HG02885 (cell line): ENCODE results near the gene SNX21.
"Not testable (repeated sequence)": the region's sequence is repeated elsewhere in the genome, so short reads cannot be mapped to it uniquely, and the experiment has no call there.

ENCODE experiments used
- ATAC-seq: cut with Tn5 transposase; IDR thresholded peaks from one replicate; pipeline ENCODE4 v1.9.1; 2021; ENCODE audit warnings: mild to moderate bottlenecking; ENCODE audit not compliant: unreplicated experiment, poor library complexity

Gene SNX21

GRCh38 chr20:45821947-45822346, 11.7 kb upstream of the SNX21 start:
- ATAC-seq, result no peak

GRCh38 chr20:45822857-45823256, 10.7 kb upstream of the SNX21 start:
- ATAC-seq, result no peak

- no peak for ATAC-seq
Observed at GRCh38 chr20:45823949-45824835, 9.4 kb upstream of the SNX21 start.

- ATAC-seq, result no peak
Observed at GRCh38 chr20:45826381-45827019, 7.1 kb upstream of the SNX21 start.

- ATAC-seq, result no peak
Observed at GRCh38 chr20:45827030-45827652, 6.5 kb upstream of the SNX21 start, which contains the start of gene TNNC2. TNNC2 (minus strand) TSS chr20:45827312; CDS start chr20:45827248, 64 bp downstream.

- ATAC-seq, result no peak
Observed at GRCh38 chr20:45827712-45828111, 5.9 kb upstream of the SNX21 start.

GRCh38 chr20:45828589-45828988, 5.0 kb upstream of the SNX21 start:
- no peak for ATAC-seq

GRCh38 chr20:45829673-45830106, 3.9 kb upstream of the SNX21 start:
- ATAC-seq, result not testable (repeated sequence)

- ATAC-seq, result no peak
Observed at GRCh38 chr20:45832619-45833018, 980 bp upstream of the SNX21 start.

- ATAC-seq, result no peak
Observed at GRCh38 chr20:45833883-45834796, 541 bp downstream of the SNX21 start.

GRCh38 chr20:45834797-45835161, 1.2 kb downstream of the SNX21 start:
- ATAC-seq, result no peak

GRCh38 chr20:45835329-45835765, 1.7 kb downstream of the SNX21 start:
- ATAC-seq, result no peak

- ATAC-seq, result no peak
Observed at GRCh38 chr20:45835825-45836224, 2.2 kb downstream of the SNX21 start.

GRCh38 chr20:45836841-45837240, 3.2 kb downstream of the SNX21 start:
- no peak for ATAC-seq

GRCh38 chr20:45840700-45841198, 7.2 kb downstream of the SNX21 start:
- no peak for ATAC-seq

GRCh38 chr20:45841407-45842129, 8.0 kb downstream of the SNX21 start:
- ATAC-seq, result no peak

- no peak for ATAC-seq
Observed at GRCh38 chr20:45842169-45842812, 8.7 kb downstream of the SNX21 start.

GRCh38 chr20:45843506-45843905, 9.9 kb downstream of the SNX21 start:
- no peak for ATAC-seq

GRCh38 chr20:45845452-45845851, 11.9 kb downstream of the SNX21 start:
- ATAC-seq, result no peak
